Neuronal stem cell (in vitro differentiated cells): Measurements from ENCODE around the gene PLEKHH1.

Experiments used
- DNase-seq: peaks from one replicate; pipeline ENCODE4 v3.0.0-alpha.2; 2013; ENCODE audit warnings: low spot score
- H2AFZ ChIP-seq: one replicate; pipeline ENCODE4 v1.6.1; 2013; ENCODE audit warnings: mild to moderate bottlenecking, low read length, inconsistent platforms
- H2AK5ac ChIP-seq: 2 replicates; pipeline ENCODE4 v1.6.1; 2013; ENCODE audit warnings: low read depth, mild to moderate bottlenecking, inconsistent platforms, low read length, moderate library complexity, mixed read lengths
- H2BK120ac ChIP-seq: 2 replicates; pipeline ENCODE4 v1.6.1; 2013; ENCODE audit warnings: low read depth, mild to moderate bottlenecking, inconsistent platforms, low read length, moderate library complexity, mixed read lengths
- H2BK12ac ChIP-seq: one replicate; pipeline ENCODE4 v1.6.1; 2013; ENCODE audit warnings: low read length, inconsistent platforms
- H2BK15ac ChIP-seq: 2 replicates; pipeline ENCODE4 v1.6.1; 2013; ENCODE audit warnings: mild to moderate bottlenecking, low read length, inconsistent platforms, mixed read lengths
- H2BK5ac ChIP-seq: one replicate; pipeline ENCODE4 v1.6.1; 2013; ENCODE audit warnings: inconsistent platforms, mild to moderate bottlenecking, low read length, moderate library complexity
- H3K14ac ChIP-seq: one replicate; pipeline ENCODE4 v1.6.1; 2013; ENCODE audit warnings: low read length, inconsistent platforms
- H3K18ac ChIP-seq: 2 replicates; pipeline ENCODE4 v1.6.1; 2013; ENCODE audit warnings: low read length, inconsistent platforms
- H3K23ac ChIP-seq: 2 replicates; pipeline ENCODE4 v1.6.1; 2013; ENCODE audit warnings: low read depth, mild to moderate bottlenecking, mixed read lengths, low read length, inconsistent platforms; ENCODE audit not compliant: poor library complexity
- H3K27ac ChIP-seq: replicated peaks from 3 replicates; pipeline ENCODE4 v1.5.1; 2013; ENCODE audit warnings: low read length, inconsistent platforms
- H3K27me3 ChIP-seq, 3 experiments: 2 replicates each; pipeline ENCODE4 v1.6.1; 2013; ENCODE audit warnings: low read length in 3 of 3, mild to moderate bottlenecking in 2 of 3, inconsistent platforms in 1 of 3, low read depth in 1 of 3, mixed read lengths in 1 of 3, moderate library complexity in 1 of 3; ENCODE audit not compliant: control insufficient read depth in 3 of 3, insufficient read depth in 3 of 3
- H3K36me3 ChIP-seq, 2 donors: replicated peaks in 1 of 2; 2 replicates each; pipeline ENCODE4 v1.6.1; 2013; ENCODE audit warnings: low read length in 2 of 2; ENCODE audit not compliant: control insufficient read depth in 2 of 2, insufficient read depth in 2 of 2
- H3K4ac ChIP-seq: 2 replicates; pipeline ENCODE4 v1.6.1; 2013; ENCODE audit warnings: inconsistent platforms, mild to moderate bottlenecking, low read length, moderate library complexity
- H3K4me1 ChIP-seq, 2 donors: 1 replicate in 1 of 2; 2 replicates in 1 of 2; pipeline ENCODE4 v1.6.1; 2013; ENCODE audit warnings: low read length in 2 of 2, low read depth in 1 of 2; ENCODE audit not compliant: control insufficient read depth in 2 of 2, insufficient read depth in 1 of 2
- H3K4me2 ChIP-seq: one replicate; pipeline ENCODE4 v1.6.1; 2013; ENCODE audit warnings: mild to moderate bottlenecking, low read length, inconsistent platforms; ENCODE audit not compliant: insufficient read depth, poor library complexity, severe bottlenecking
- H3K4me3 ChIP-seq, 2 donors: 2 replicates each; pipeline ENCODE4 v1.5.1; 2013; ENCODE audit warnings: low read length in 2 of 2, mild to moderate bottlenecking in 2 of 2, inconsistent platforms in 1 of 2, moderate library complexity in 1 of 2
- H3K79me1 ChIP-seq: one replicate; pipeline ENCODE4 v1.6.1; 2013; ENCODE audit warnings: low read depth, mild to moderate bottlenecking, inconsistent platforms, low read length, moderate library complexity
- H3K9ac ChIP-seq: one replicate; pipeline ENCODE4 v1.6.1; 2013; ENCODE audit warnings: mild to moderate bottlenecking, low read depth, low read length, inconsistent platforms; ENCODE audit not compliant: poor library complexity
- H3K9me3 ChIP-seq, 2 donors: replicated peaks in 1 of 2; 2 replicates each; pipeline versions ENCODE3 to v1.6.1; 2013; ENCODE audit warnings: low read length in 2 of 2, mild to moderate bottlenecking in 2 of 2, inconsistent platforms in 1 of 2, low read depth in 1 of 2, mixed read lengths in 1 of 2, moderate library complexity in 1 of 2; ENCODE audit not compliant: control insufficient read depth in 2 of 2, insufficient read depth in 1 of 2
- H4K8ac ChIP-seq: one replicate; pipeline ENCODE4 v1.6.1; 2013; ENCODE audit warnings: low read depth, mild to moderate bottlenecking, inconsistent platforms, low read length, moderate library complexity
- H4K91ac ChIP-seq: one replicate; pipeline ENCODE4 v1.6.1; 2013; ENCODE audit warnings: low read length, low read depth, mild to moderate bottlenecking, inconsistent platforms; ENCODE audit not compliant: poor library complexity
- WGBS, 2 donors: extraction: QIAGEN DNeasy Blood & Tissue Kit; methylation state at CpG; one replicate each; pipeline ENCODE4 v1.1.7; 2013; ENCODE audit warnings: missing lambda C conversion rate in 2 of 2, mixed read lengths in 1 of 2; ENCODE audit not compliant: insufficient read length in 2 of 2, insufficient replicate concordance in 1 of 2; ENCODE audit errors: extremely low coverage in 2 of 2; 5-methylcytosine and 5-hydroxymethylcytosine counted together

PLEKHH1 gene

GRCh38 chr14:67517083-67517482, 16.0 kb upstream of the PLEKHH1 start:
- no CpG with 5 or more reads among the region's 12 CpGs for WGBS, 2 donors
- H2AFZ ChIP-seq, result no peak overlapping the region
- H4K8ac ChIP-seq, result no peak overlapping the region
- no peak overlapping the region for H3K23ac ChIP-seq
- H3K4me3 ChIP-seq, result no peak overlapping the region
- no peaks in the 10 kb centered on the region for H3K36me3 ChIP-seq
- peaks cover 0 to 3% of the 10 kb centered on the region in 2 donors for H3K4me1 ChIP-seq
- no peak overlapping the region for H2AK5ac ChIP-seq
- no peak for DNase-seq
- no peaks in the 10 kb centered on the region for H3K79me1 ChIP-seq
- no peak overlapping the region for H3K4me2 ChIP-seq
- H2BK15ac ChIP-seq, result no peak overlapping the region
- no peak overlapping the region for H3K18ac ChIP-seq
- H4K91ac ChIP-seq, result no peak overlapping the region
- no peak overlapping the region for H2BK120ac ChIP-seq
- H3K27me3 ChIP-seq, result peaks cover 2 to 97% (median 49%) of the 10 kb centered on the region in 3 experiments
- no peak overlapping the region for H3K27ac ChIP-seq
- no peak overlapping the region for H3K9ac ChIP-seq
- H2BK5ac ChIP-seq, result no peak overlapping the region
- no peak overlapping the region for H3K4ac ChIP-seq
- peaks cover 0 to 3% of the 10 kb centered on the region in 2 donors for H3K9me3 ChIP-seq
- H3K14ac ChIP-seq, result no peak overlapping the region
- no peak overlapping the region for H2BK12ac ChIP-seq

GRCh38 chr14:67519406-67519805, 13.7 kb upstream of the PLEKHH1 start:
- Histone ChIP-seq H3K9ac (no peak overlapping the region), H3K4me1 (peaks cover 8 to 9% of the 10 kb centered on the region in 2 donors), H2AK5ac (no peak overlapping the region), H3K23ac (no peak overlapping the region), H2BK5ac (no peak overlapping the region), H3K14ac (no peak overlapping the region), H3K18ac (no peak overlapping the region), H3K4ac (no peak overlapping the region), H4K91ac (no peak overlapping the region), H2BK120ac (no peak overlapping the region), H4K8ac (no peak overlapping the region), H3K36me3 (no peaks in the 10 kb centered on the region), H2BK12ac (no peak overlapping the region), H3K79me1 (no peaks in the 10 kb centered on the region), H3K4me3 (no peak overlapping the region), H3K27ac (no peak overlapping the region), H2AFZ (no peak overlapping the region), H3K27me3 (peaks cover 1 to 77% (median 34%) of the 10 kb centered on the region in 3 experiments), H3K9me3 (peaks cover 0 to 3% of the 10 kb centered on the region in 2 donors), H2BK15ac (no peak overlapping the region), H3K4me2 (no peak overlapping the region)
- no CpG with 5 or more reads among the region's 5 CpGs for WGBS, 2 donors
- DNase-seq, result no peak

GRCh38 chr14:67520482-67520881, 12.6 kb upstream of the PLEKHH1 start:
- no peak overlapping the region for H3K4me3 ChIP-seq
- no peak overlapping the region for H2BK120ac ChIP-seq
- no peak overlapping the region for H3K14ac ChIP-seq
- no peak overlapping the region for H4K8ac ChIP-seq
- H3K27me3 ChIP-seq, result peaks cover 0 to 66% (median 24%) of the 10 kb centered on the region in 3 experiments
- H2BK12ac ChIP-seq, result no peak overlapping the region
- no peak overlapping the region for H3K4me2 ChIP-seq
- DNase-seq, result no peak
- WGBS, 2 donors, result no CpG with 5 or more reads among the region's 1 CpG
- H3K9me3 ChIP-seq, result peaks cover 0 to 3% of the 10 kb centered on the region in 2 donors
- no peaks in the 10 kb centered on the region for H3K36me3 ChIP-seq
- H3K79me1 ChIP-seq, result no peaks in the 10 kb centered on the region
- H4K91ac ChIP-seq, result no peak overlapping the region
- H3K27ac ChIP-seq, result no peak overlapping the region
- no peak overlapping the region for H2BK5ac ChIP-seq
- H3K4me1 ChIP-seq, result peaks cover 8 to 10% of the 10 kb centered on the region in 2 donors
- H2AFZ ChIP-seq, result no peak overlapping the region
- H3K4ac ChIP-seq, result no peak overlapping the region
- no peak overlapping the region for H3K18ac ChIP-seq
- H3K23ac ChIP-seq, result no peak overlapping the region
- no peak overlapping the region for H2AK5ac ChIP-seq
- H3K9ac ChIP-seq, result no peak overlapping the region
- no peak overlapping the region for H2BK15ac ChIP-seq

GRCh38 chr14:67522270-67522669, 10.8 kb upstream of the PLEKHH1 start:
- WGBS, 2 donors, result no CpG with 5 or more reads among the region's 2 CpGs
- no peak overlapping the region for H3K4ac ChIP-seq

More at GRCh38 chr14:67522270-67522669, 10.8 kb upstream of the PLEKHH1 start:
- H4K91ac ChIP-seq, result no peak overlapping the region
- no peak for DNase-seq
- H2BK5ac ChIP-seq, result no peak overlapping the region
- no peak overlapping the region for H2BK15ac ChIP-seq
- no peak overlapping the region for H3K14ac ChIP-seq
- no peak overlapping the region for H3K9ac ChIP-seq
- H3K27ac ChIP-seq, result no peak overlapping the region
- H3K36me3 ChIP-seq, result no peaks in the 10 kb centered on the region
- H2BK120ac ChIP-seq, result no peak overlapping the region
- no peaks in the 10 kb centered on the region for H3K79me1 ChIP-seq
- H3K9me3 ChIP-seq, result peaks cover 0 to 3% of the 10 kb centered on the region in 2 donors
- H4K8ac ChIP-seq, result no peak overlapping the region
- H2AFZ ChIP-seq, result no peak overlapping the region
- no peak overlapping the region for H3K4me2 ChIP-seq
- H2BK12ac ChIP-seq, result no peak overlapping the region
- H3K18ac ChIP-seq, result no peak overlapping the region
- H2AK5ac ChIP-seq, result no peak overlapping the region
- peaks cover 7 to 10% of the 10 kb centered on the region in 2 donors for H3K4me1 ChIP-seq
- H3K27me3 ChIP-seq, result peaks cover 0 to 52% (median 8%) of the 10 kb centered on the region in 3 experiments
- no peak overlapping the region for H3K4me3 ChIP-seq
- no peak overlapping the region for H3K23ac ChIP-seq
